Erythroblast (primary cell): Measurements from ENCODE around the gene TENM3.

ENCODE experiments used
- DNase-seq, 2 experiments: peaks; one replicate each; lab custom pipeline; 2025; lab: John Stamatoyannopoulos, UW
- GATA1 ChIP-seq: IDR thresholded peaks from 2 replicates; pipeline ENCODE4 v1.6.1; 2011; ENCODE audit warnings: low read depth, mild to moderate bottlenecking, control low read depth, low read length, moderate library complexity
- POLR2A ChIP-seq: IDR thresholded peaks from 2 replicates; pipeline ENCODE4 v1.6.1; 2011; ENCODE audit warnings: mild to moderate bottlenecking, low read length

Gene TENM3

DNA sequence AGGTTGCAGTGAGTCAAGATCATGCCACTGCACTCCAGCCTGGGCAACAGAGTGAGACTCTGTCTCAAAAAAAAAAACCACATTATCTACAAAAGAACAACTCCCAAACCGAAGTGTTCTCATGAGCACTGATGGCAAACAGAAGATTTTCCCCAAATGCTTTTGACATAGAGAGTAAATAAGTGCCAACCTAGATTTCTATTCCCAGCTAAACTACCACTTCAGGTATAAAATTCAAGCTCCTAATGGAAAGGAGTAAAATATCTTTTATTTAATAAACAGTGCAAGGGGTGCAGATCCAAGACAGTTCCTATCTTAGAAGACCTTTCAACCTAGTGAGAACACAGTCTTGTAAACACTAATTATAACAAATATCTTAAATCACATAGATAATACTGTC lies 170.3 kb downstream of the TENM3 start:
- no peak for DNase-seq
- TF ChIP-seq POLR2A (no peak), GATA1 (no peak)

GRCh38 chr4:182415116-182415515 lies 171.9 kb downstream of the TENM3 start:
- TF ChIP-seq GATA1 (no peak), POLR2A (no peak)
- DNase-seq: no peak

GRCh38 chr4:182416067-182416466 lies 172.9 kb downstream of the TENM3 start:
- no peak for DNase-seq
- TF ChIP-seq POLR2A (no peak), GATA1 (no peak)

GRCh38 chr4:182418054-182418734 lies 175.0 kb downstream of the TENM3 start:
- TF ChIP-seq GATA1: no peak
- no peak for TF ChIP-seq POLR2A
- DNase-seq: no peak

- TF ChIP-seq POLR2A: no peak
- TF ChIP-seq GATA1: no peak
- no peak for DNase-seq
Observed at GRCh38 chr4:182420189-182420588, 177.0 kb downstream of the TENM3 start.

GRCh38 chr4:182421753-182422152 lies 178.6 kb downstream of the TENM3 start:
- TF ChIP-seq GATA1: no peak
- no peak for TF ChIP-seq POLR2A
- no peak for DNase-seq

GRCh38 chr4:182425302-182425701 lies 182.1 kb downstream of the TENM3 start:
- TF ChIP-seq GATA1 (no peak), POLR2A (no peak)
- no peak for DNase-seq

DNA sequence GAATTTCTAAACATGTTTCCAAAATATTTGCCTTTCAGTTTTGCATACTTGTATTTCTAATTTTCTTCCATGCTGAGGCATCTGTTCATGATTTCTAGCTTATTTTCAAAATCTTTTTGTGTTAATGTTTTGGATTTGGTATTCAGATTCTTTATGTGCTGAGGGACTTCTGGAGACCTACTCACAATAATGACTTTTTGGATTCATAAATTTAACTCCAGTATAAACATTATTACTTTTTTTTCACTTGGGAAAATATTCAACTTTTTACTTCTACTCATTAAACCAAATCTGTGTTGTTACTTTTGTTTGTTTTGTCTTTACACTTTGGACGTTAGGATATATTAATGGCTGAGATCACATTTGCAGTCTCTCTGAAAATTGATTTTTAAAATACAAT lies 183.7 kb downstream of the TENM3 start:
- TF ChIP-seq POLR2A (no peak), GATA1 (no peak)
- DNase-seq: no peak

DNA sequence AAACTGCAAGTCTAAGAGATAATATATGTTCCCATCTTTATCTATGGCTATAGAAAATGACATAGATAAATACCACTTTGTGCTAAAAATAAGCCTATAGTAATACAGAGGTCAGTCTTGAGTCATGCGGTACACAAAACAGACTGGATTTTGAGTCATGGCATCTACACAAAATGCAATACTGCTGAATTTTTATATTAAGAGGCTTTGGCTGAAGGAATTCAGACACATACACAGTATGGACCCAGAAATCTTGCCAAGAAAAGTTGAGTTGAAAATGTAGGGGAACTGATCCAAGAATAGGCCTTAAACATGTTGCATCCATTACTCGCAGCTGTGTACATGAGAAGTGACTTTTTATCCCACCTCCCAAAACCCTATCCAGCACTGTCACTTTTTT lies 184.4 kb downstream of the TENM3 start:
- no peak for TF ChIP-seq POLR2A
- no peak for DNase-seq

- TF ChIP-seq GATA1 (no peak), POLR2A (no peak)
- DNase-seq: no peak
Observed at GRCh38 chr4:182429896-182430295, 186.7 kb downstream of the TENM3 start.

GRCh38 chr4:182432819-182433218 lies 189.6 kb downstream of the TENM3 start:
- TF ChIP-seq POLR2A: no peak
- no peak for TF ChIP-seq GATA1
- no peak for DNase-seq

DNA sequence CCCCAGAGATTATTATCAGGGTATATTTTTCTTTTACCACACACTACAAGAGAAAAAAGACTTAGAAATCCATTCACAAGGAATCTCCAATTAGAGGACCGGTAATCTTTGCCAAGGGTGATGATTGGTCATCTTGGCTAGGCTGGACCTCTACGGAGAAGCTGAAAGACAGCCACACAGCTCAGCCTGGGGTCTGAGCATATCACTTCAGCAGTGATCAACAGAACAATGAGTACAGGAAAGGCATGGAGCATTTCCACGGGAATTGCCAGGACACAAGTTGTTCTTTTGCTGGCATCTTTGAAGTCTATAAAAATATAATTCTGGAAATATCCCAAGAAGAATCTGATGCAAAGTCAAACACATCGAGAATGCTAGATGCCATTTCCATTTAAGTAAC lies 191.5 kb downstream of the TENM3 start:
- TF ChIP-seq POLR2A (no peak), GATA1 (no peak)
- no peak for DNase-seq

DNA sequence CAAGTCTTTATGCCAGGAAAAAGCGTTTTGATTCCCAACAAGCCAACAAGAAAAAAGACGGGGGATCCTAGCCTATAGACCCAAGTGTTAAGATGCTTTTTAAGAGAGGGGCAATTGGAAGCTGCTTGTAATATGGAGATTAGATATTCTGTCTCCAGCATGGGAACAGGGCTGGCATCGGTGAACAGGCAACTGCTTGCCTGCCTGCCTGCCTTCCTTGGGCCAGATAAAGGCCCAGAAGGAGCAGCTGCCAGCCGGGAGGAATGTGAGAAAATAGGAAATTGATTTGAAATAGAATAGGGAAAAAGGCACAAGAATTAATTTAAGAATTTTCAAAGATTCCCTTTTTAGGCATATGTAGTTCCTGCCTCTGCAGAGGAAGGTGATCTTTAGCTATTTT lies 192.2 kb downstream of the TENM3 start:
- DNase-seq: no peak
- TF ChIP-seq POLR2A (no peak), GATA1 (no peak)

GRCh38 chr4:182443070-182443469 lies 199.9 kb downstream of the TENM3 start:
- TF ChIP-seq GATA1: no peak
- TF ChIP-seq POLR2A: no peak
- DNase-seq: no peak

- TF ChIP-seq GATA1: no peak
- no peak for TF ChIP-seq POLR2A
- DNase-seq: no peak
Observed at GRCh38 chr4:182447767-182448280, 204.6 kb downstream of the TENM3 start.
